NCI-H2196 treated with DMSO at 0.1 percent for 48 hours (cell line): ENCODE measurements around the gene PFKFB1.
"Not testable (repeated sequence)": the region's sequence is repeated elsewhere in the genome, so short reads cannot be mapped to it uniquely, and the experiment has no call there.

Source experiments
- DNase-seq: peaks from one replicate; lab custom pipeline; 2025; ENCODE audit not compliant: unreplicated experiment; lab: John Stamatoyannopoulos, UW

The PFKFB1 gene

GRCh38 chrX:54994668-54995351, 822 bp upstream of the PFKFB1 start:
- no peak for DNase-seq

DNA sequence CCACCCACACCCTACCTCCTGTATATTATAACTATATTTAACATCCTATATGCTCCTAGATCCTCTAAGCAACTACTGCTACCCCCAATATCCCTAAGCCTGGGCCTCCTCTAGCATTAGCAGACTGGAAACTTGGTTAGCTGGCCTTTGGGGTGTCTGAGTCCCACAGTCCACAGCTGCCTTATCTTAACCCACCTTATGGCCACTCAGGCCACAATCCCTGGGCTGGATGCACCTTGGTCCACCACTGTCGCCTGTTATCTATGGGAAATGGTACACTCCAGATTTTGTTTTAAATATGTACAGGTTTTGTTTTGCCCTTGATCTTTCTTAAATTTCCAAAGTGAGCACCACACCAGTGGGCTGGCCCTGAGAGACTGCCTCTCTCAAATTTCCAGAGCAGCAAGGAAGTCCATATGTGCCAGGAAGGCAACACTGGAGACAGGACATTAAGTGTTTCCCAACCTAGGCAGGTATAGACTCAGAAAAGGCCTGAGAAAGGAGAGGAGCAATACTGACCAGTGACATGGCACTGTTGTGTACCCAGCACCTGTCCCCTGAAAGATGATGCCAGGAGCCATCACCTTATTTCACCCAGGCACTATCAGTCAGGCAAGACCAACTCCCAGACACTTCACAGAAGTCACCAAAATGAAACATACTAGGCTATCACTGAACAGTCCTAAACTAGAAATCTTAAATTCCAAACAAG, 921 bp downstream of the PFKFB1 start:
- no peak for DNase-seq

GRCh38 chrX:54991706-54992105, 2.3 kb downstream of the PFKFB1 start:
- DNase-seq: no peak

- not testable (repeated sequence) for DNase-seq
These were observed 10.7 kb downstream of the PFKFB1 start for GRCh38 chrX:54983306-54983705.

- no peak for DNase-seq
These were observed 13.7 kb downstream of the PFKFB1 start for GRCh38 chrX:54980334-54980733.

DNA sequence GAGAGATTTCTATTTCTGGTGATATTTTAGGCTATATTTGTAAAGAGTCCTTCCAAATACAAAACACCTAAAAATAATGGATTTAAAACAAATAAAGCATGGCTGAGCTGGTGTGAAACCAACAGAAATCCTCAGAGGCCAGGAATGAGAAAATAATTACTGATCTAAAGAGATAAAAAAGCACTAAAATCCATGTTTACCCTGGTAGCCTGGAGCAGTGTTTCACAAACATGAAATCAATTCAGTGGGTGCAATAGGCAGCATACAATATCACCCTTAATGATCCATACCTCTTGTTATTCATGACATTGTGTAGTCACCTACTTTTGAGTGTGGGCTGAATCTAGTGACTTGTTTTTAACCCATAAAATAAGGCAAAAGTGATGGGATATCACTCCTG, 14.6 kb downstream of the PFKFB1 start:
- no peak for DNase-seq

GRCh38 chrX:54978448-54978847, 15.5 kb downstream of the PFKFB1 start:
- DNase-seq: no peak

DNA sequence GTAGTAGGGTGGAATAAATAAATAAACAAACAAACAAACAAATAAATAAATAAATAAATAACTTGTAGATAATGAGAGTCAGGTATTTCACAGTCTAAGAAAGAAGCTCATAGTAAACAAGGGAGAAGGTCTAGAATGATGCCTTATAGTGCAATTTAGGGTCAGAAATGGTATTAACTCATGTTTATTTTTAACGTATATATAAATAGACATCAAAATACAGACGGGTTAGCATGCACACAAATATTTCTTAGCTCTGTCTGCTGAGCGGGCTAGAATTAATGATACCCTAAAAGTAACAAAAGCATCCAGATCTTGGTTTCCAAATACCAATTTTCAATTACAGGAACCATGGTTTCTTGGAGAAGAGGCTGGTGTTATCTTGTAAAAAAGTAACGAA, 16.6 kb downstream of the PFKFB1 start:
- DNase-seq: no peak

DNA sequence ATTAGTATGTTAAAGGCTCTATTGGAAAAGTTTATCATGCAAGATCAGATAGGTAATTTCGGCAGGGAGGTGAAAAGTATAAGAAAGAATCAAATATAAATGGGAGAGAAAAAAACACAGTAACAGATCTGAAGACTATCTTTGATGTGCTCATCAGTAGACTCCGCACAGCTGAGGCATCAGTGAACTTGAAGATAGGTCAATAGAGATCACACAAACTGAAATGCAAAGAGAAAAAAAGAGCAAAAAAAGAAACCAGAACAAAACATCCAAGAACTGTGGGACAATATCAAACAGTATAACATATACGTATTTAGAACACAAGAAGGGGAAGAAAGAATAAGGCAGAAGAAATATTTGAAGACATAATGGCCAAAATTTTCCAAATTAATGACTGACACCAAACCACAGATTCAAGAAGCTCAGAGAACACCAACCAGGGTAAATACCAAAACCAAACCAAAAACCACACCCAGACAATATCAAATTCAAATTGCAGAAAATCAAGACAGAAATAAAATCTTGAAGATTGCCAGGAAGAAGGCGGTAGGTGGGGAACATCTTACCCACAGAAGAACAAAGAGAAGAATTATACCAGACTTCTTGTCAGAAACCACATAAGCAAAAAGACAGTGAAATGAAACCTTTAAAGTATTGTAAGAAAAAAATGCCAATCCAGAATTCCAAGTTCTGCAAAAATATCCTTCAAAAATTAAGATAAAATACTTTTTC, 29.1 kb downstream of the PFKFB1 start:
- DNase-seq: no peak

- no peak for DNase-seq
These were observed 32.2 kb downstream of the PFKFB1 start for GRCh38 chrX:54961750-54962149.

GRCh38 chrX:54950730-54951375, 43.1 kb downstream of the PFKFB1 start:
- DNase-seq: peak; percentile 72

DNA sequence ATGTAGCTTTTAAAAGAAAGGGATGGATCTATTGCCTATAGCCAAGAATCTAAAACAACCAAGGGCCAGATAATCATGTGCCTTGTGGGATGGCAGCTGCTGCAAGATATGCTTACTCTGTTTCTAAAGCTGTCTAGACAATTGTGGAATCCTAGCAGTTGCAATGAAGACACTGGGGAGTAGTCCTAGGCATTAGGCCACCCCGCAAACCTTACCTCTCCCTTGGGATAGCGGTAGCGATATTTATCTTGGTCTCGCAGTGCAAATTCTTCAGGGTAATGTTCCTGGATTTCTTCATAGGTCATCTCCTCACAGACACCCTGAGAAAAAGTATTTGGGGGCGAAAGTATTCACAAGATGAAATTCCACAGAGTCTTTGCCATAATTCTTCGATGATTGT, 48.8 kb downstream of the PFKFB1 start:
- DNase-seq: no peak

DNA sequence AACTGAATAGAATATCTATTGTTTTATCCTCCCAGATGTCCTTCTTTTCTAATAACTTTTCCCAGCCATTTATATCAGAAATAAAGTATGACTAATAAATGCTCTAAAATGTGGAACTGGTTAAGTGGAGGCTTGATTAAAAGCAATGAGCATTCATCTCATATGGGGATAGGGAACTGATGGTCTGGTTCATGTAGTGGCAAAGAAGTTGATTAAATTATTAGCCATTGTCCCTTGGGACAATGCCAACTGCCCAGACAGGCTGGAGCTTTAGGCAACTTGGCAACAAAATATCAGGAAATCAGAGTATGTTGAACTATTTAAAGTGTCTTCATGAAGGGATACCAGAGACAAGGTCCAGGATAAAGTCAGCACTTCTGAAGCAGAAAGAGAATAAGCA, 49.2 kb downstream of the PFKFB1 start:
- no peak for DNase-seq

DNA sequence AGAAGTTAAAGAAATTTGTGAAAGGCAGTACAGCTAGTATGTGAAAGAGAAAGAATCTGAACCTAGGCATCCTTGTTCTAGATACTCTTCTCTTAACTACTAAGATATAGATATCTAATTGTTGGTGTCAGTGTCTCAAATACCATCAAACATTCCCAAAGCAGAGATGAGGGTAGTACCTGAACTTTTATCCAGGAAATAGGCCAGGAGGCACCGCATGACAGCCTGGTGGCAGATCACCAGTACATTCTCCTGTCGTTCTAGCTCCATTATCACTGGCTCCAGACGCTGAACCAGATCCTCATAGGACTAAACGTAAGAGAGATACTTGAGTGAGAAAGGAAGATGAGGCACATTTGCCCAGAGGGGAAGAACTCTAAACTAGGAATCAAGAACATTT, 56.6 kb downstream of the PFKFB1 start:
- no peak for DNase-seq

DNA sequence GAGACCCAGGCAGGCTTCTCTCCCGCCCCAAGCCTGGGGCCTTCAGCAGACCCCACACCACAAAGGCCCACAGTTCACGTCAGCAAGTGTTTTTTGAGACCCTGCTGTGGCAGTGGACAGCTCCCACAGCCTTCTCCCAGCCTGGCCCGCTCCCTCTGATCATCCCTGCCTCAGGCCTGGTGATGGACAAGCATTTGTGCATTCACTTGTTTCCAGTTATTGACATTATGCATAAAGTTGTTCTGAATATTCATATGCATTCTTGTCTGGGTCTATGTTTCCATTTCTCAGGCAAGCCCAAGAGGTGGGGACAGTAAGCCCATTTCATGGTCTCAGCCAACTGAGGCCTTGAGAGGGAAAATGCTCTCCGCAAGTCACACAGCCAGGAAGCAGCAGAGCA, 58.7 kb downstream of the PFKFB1 start:
- no peak for DNase-seq

- DNase-seq: no peak
These were observed 59.1 kb downstream of the PFKFB1 start for GRCh38 chrX:54934890-54935289.

DNA sequence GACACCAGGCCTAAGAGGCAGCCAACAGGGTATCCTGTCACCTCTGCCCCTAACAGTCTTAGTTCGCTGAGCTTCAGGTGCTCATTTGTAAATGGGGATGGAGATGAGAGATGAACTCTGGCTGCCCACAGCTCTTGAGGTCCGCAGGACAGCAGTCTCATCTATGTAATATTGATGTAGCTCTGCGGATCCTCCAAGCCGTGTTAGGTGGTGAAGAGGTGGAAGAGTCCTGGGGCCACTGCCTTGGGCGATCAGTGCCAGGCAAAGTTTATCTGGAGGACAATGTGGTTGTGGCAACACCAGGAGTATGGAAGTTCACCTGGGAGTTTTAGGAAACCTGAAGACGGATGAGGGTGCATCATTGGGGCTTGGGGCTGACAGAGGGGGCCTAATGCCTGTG, 59.9 kb downstream of the PFKFB1 start:
- DNase-seq: no peak

- no peak for DNase-seq
These were observed 60.7 kb downstream of the PFKFB1 start for GRCh38 chrX:54933150-54933826.

- no peak for DNase-seq
These were observed 62.9 kb downstream of the PFKFB1 start for GRCh38 chrX:54931107-54931506.

- no peak for DNase-seq
These were observed 63.5 kb downstream of the PFKFB1 start for GRCh38 chrX:54930291-54931049.
